ENCODE data around the gene ELL. TPM values are rescaled to one million over a fixed set of nuclear protein-coding genes. Genes with fewer than 3 reads are reported as not detected.

Gene ELL
- total and polyA plus RNA-seq, 2 experiments from 2014 or later, result 11.3 to 20.1 TPM

DNA sequence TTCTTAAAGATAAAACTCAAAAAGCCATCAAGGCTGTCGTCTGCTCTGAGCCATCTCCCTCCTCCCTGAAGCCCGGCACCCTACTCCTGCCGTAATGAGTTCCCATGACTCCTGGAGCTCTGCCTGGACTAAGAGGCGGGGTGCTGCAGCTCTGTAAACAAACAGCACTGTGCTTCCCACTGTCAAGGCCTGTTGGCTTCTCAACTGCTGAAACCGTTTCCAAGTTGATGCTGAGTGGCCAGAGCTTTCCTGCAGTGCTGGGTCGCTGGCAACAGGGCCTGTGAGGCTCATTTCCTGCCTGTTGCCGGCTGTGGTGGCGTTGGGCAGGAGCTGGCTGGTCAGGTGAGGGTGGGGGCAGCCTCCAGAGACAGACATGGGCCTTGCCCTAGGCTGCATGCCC lies 57.2 kb downstream of the ELL start (continued):
- TF ChIP-seq, protein P1, sequence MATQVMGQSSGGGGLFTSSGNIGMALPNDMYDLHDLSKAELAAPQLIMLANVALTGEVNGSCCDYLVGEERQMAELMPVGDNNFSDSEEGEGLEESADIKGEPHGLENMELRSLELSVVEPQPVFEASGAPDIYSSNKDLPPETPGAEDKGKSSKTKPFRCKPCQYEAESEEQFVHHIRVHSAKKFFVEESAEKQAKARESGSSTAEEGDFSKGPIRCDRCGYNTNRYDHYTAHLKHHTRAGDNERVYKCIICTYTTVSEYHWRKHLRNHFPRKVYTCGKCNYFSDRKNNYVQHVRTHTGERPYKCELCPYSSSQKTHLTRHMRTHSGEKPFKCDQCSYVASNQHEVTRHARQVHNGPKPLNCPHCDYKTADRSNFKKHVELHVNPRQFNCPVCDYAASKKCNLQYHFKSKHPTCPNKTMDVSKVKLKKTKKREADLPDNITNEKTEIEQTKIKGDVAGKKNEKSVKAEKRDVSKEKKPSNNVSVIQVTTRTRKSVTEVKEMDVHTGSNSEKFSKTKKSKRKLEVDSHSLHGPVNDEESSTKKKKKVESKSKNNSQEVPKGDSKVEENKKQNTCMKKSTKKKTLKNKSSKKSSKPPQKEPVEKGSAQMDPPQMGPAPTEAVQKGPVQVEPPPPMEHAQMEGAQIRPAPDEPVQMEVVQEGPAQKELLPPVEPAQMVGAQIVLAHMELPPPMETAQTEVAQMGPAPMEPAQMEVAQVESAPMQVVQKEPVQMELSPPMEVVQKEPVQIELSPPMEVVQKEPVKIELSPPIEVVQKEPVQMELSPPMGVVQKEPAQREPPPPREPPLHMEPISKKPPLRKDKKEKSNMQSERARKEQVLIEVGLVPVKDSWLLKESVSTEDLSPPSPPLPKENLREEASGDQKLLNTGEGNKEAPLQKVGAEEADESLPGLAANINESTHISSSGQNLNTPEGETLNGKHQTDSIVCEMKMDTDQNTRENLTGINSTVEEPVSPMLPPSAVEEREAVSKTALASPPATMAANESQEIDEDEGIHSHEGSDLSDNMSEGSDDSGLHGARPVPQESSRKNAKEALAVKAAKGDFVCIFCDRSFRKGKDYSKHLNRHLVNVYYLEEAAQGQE (IDR thresholded peaks at IDR 0.05; ENCODE audit: unreplicated experiment), result no peak
- no peak for TF ChIP-seq ZNF114 (CRISPR knock-in tag; IDR thresholded peaks at IDR 0.05)

- Histone ChIP-seq H3K4me1 (ENCODE audit: insufficient read depth) (no peaks in the 10 kb centered on the region), H3K27ac (ENCODE audit: low read depth) (no peak overlapping the region), H3K4me2 (no peak overlapping the region), H2AFZ (no peak overlapping the region), H3K27me3 (ENCODE audit: insufficient read depth) (no peaks in the 10 kb centered on the region), H3F3A (replicated peaks; ENCODE audit: low read depth) (0 out of 2 replicates have a peak, but pooled peaks cover 3% of the 10 kb centered on the region), H4K20me1 (replicated peaks; ENCODE audit: insufficient read depth) (0 out of 2 replicates have a peak, but pooled peaks cover 3% of the 10 kb centered on the region), H3K36me3 (ENCODE audit: insufficient read depth) (no peaks in the 10 kb centered on the region), H3K4me3 (no peak overlapping the region), H3K79me2 (replicated peaks; ENCODE audit: insufficient read depth) (no peaks in the 10 kb centered on the region), H3K9me2 (ENCODE audit: insufficient read depth) (no peaks in the 10 kb centered on the region)
- DNase-seq (ENCODE audit: low spot score) (no peak), ATAC-seq (no peak)
- Mint-ChIP-seq H3K4me3 (no peak overlapping the region), H3K27ac (no peak overlapping the region), H3K36me3 (ENCODE audit: low read depth) (peaks cover 12% of the 10 kb centered on the region), H3K27me3 (ENCODE audit: insufficient read depth, low read depth, poor library complexity) (peaks cover 10% of the 10 kb centered on the region), H3K9me3 (no peaks in the 10 kb centered on the region; the same call in 2 of the 3 replicates), H3K4me1 (peaks cover 2% of the 10 kb centered on the region; the same call in 2 of the 3 replicates)
- no peak for TF ChIP-seq EZH2 (IDR thresholded peaks at IDR 0.05; ENCODE audit: low read depth, unreplicated experiment)
- no peak for TF ChIP-seq CREB1 (CRISPR knock-in tag; IDR thresholded peaks at IDR 0.05; ENCODE audit: low read depth)
- TF ChIP-seq, protein P2, sequence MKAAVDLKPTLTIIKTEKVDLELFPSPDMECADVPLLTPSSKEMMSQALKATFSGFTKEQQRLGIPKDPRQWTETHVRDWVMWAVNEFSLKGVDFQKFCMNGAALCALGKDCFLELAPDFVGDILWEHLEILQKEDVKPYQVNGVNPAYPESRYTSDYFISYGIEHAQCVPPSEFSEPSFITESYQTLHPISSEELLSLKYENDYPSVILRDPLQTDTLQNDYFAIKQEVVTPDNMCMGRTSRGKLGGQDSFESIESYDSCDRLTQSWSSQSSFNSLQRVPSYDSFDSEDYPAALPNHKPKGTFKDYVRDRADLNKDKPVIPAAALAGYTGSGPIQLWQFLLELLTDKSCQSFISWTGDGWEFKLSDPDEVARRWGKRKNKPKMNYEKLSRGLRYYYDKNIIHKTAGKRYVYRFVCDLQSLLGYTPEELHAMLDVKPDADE (IDR thresholded peaks at IDR 0.05), result no peak
- no peak for TF ChIP-seq POLR2AphosphoS5 (IDR thresholded peaks at IDR 0.05; ENCODE audit: low read depth)
- TF ChIP-seq EZH2phosphoT487 (IDR thresholded peaks at IDR 0.05; ENCODE audit: unreplicated experiment), result no peak
- TF ChIP-seq, protein P3, sequence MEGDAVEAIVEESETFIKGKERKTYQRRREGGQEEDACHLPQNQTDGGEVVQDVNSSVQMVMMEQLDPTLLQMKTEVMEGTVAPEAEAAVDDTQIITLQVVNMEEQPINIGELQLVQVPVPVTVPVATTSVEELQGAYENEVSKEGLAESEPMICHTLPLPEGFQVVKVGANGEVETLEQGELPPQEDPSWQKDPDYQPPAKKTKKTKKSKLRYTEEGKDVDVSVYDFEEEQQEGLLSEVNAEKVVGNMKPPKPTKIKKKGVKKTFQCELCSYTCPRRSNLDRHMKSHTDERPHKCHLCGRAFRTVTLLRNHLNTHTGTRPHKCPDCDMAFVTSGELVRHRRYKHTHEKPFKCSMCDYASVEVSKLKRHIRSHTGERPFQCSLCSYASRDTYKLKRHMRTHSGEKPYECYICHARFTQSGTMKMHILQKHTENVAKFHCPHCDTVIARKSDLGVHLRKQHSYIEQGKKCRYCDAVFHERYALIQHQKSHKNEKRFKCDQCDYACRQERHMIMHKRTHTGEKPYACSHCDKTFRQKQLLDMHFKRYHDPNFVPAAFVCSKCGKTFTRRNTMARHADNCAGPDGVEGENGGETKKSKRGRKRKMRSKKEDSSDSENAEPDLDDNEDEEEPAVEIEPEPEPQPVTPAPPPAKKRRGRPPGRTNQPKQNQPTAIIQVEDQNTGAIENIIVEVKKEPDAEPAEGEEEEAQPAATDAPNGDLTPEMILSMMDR (conservative IDR thresholded peaks at IDR 0.05; ENCODE audit: low read depth in 2 of 2), result no peak
- no peak for TF ChIP-seq ZNF462 (CRISPR knock-in tag; IDR thresholded peaks at IDR 0.05)
- TF ChIP-seq ZNF114 (CRISPR knock-in tag; IDR thresholded peaks at IDR 0.05), result no peak
- no peak for TF ChIP-seq ZNF331 (CRISPR knock-in tag; IDR thresholded peaks at IDR 0.05; ENCODE audit: low read depth)
- TF ChIP-seq JUNB (IDR thresholded peaks at IDR 0.05; ENCODE audit: unreplicated experiment), result no peak
Measured at GRCh38 chr19:18461471-18461870, 60.4 kb downstream of the ELL start.
